Measurements from ENCODE around the gene GALNT5. TPM values are rescaled to one million over a fixed set of nuclear protein-coding genes. Genes with fewer than 3 reads are reported as not detected.

Gene GALNT5
- total and polyA plus RNA-seq, 4 donors: under 0.01 to 5.3 (median 0.01) TPM; not detected in 1

- Histone ChIP-seq H3K27me3 (ENCODE audit: control insufficient read depth in 4 of 4, insufficient read depth in 4 of 4, low read length in 3 of 4) (no peaks in the 10 kb centered on the region), H3K4me3 (ENCODE audit: low read depth in 1 of 3, low read length in 3 of 3) (no peak overlapping the region), H3K4me1 (ENCODE audit: control insufficient read depth in 4 of 4, insufficient read depth in 4 of 4, low read length in 3 of 4) (no peaks in the 10 kb centered on the region), H3K9ac (ENCODE audit: low read depth in 1 of 2, low read length in 2 of 2) (no peak overlapping the region), H3K27ac (ENCODE audit: low read depth in 1 of 2, low read length in 2 of 2) (no peak overlapping the region), H3K9me3 (ENCODE audit: control insufficient read depth in 4 of 4, low read length in 3 of 4) (no peaks in the 10 kb centered on the region), H3K36me3 (ENCODE audit: control insufficient read depth in 4 of 4, insufficient read depth in 3 of 4, low read depth in 1 of 4, low read length in 3 of 4) (no peaks in the 10 kb centered on the region)
- 58% methylated on average over 4 of the region's 4 CpGs for WGBS
- no peak for DNase-seq (ENCODE audit: low spot score)
- TF ChIP-seq MAX (IDR thresholded peaks at IDR 0.05) (no peak), ATF3 (IDR thresholded peaks at IDR 0.05) (no peak), HNF4A (conservative IDR thresholded peaks at IDR 0.05) (no peak)
Observed at GRCh38 chr2:157245144-157245840, 12.2 kb upstream of the GALNT5 start.

- Histone ChIP-seq H3K9me3 (ENCODE audit: control insufficient read depth in 4 of 4, low read length in 3 of 4) (no peaks in the 10 kb centered on the region), H3K27me3 (ENCODE audit: control insufficient read depth in 4 of 4, insufficient read depth in 4 of 4, low read length in 3 of 4) (no peaks in the 10 kb centered on the region), H3K36me3 (ENCODE audit: control insufficient read depth in 4 of 4, insufficient read depth in 3 of 4, low read depth in 1 of 4, low read length in 3 of 4) (no peaks in the 10 kb centered on the region), H3K4me1 (ENCODE audit: control insufficient read depth in 4 of 4, insufficient read depth in 4 of 4, low read length in 3 of 4) (no peaks in the 10 kb centered on the region), H3K4me3 (ENCODE audit: low read depth in 1 of 3, low read length in 3 of 3) (no peak overlapping the region), H3K27ac (ENCODE audit: low read depth in 1 of 2, low read length in 2 of 2) (no peak overlapping the region), H3K9ac (ENCODE audit: low read depth in 1 of 2, low read length in 2 of 2) (no peak overlapping the region)
- 56% methylated on average over 7 of the region's 7 CpGs for WGBS
- TF ChIP-seq RXRA (IDR thresholded peaks at IDR 0.05) (no peak), FOXA1 (IDR thresholded peaks at IDR 0.05) (no peak)
- no peak for DNase-seq (ENCODE audit: low spot score)
Observed at GRCh38 chr2:157245846-157246764, 11.4 kb upstream of the GALNT5 start.

- no peak overlapping the region for H3K4me3 ChIP-seq (ENCODE audit: low read depth in 1 of 3, low read length in 3 of 3)
- no peak overlapping the region for H3K27ac ChIP-seq (ENCODE audit: low read depth in 1 of 2, low read length in 2 of 2)
- H3K36me3 ChIP-seq (ENCODE audit: control insufficient read depth in 4 of 4, insufficient read depth in 3 of 4, low read depth in 1 of 4, low read length in 3 of 4): no peaks in the 10 kb centered on the region
- WGBS: 70% methylated on average over 6 of the region's 6 CpGs
- H3K9ac ChIP-seq (ENCODE audit: low read depth in 1 of 2, low read length in 2 of 2): no peak overlapping the region
- no peaks in the 10 kb centered on the region for H3K27me3 ChIP-seq (ENCODE audit: control insufficient read depth in 4 of 4, insufficient read depth in 4 of 4, low read length in 3 of 4)
- H3K4me1 ChIP-seq (ENCODE audit: control insufficient read depth in 4 of 4, insufficient read depth in 4 of 4, low read length in 3 of 4): no peaks in the 10 kb centered on the region
- H3K9me3 ChIP-seq (ENCODE audit: control insufficient read depth in 4 of 4, low read length in 3 of 4): no peaks in the 10 kb centered on the region
- no peak for DNase-seq (ENCODE audit: low spot score)
- TF ChIP-seq GABPA (IDR thresholded peaks at IDR 0.05 in 1 of 2, conservative IDR thresholded peaks at IDR 0.05 in 1 of 2) (no peak), EGR1 (IDR thresholded peaks at IDR 0.05; ENCODE audit: low read depth in 2 of 2) (no peak), SP1 (IDR thresholded peaks at IDR 0.05) (no peak), YY1 (IDR thresholded peaks at IDR 0.05) (no peak), REST (IDR thresholded peaks at IDR 0.05) (no peak), HNF4A (conservative IDR thresholded peaks at IDR 0.05) (no peak), CTCF (IDR thresholded peaks at IDR 0.05; ENCODE audit: low read depth, low read length, missing input control) (no peak), HNF4G (IDR thresholded peaks at IDR 0.05) (no peak), JUND (IDR thresholded peaks at IDR 0.05) (no peak), MAX (IDR thresholded peaks at IDR 0.05) (no peak), RAD21 (IDR thresholded peaks at IDR 0.05) (no peak), ZBTB33 (IDR thresholded peaks at IDR 0.05) (no peak), RXRA (IDR thresholded peaks at IDR 0.05) (no peak), FOXA1 (IDR thresholded peaks at IDR 0.05) (no peak), FOXA2 (IDR thresholded peaks at IDR 0.05) (no peak), NR2F2 (IDR thresholded peaks at IDR 0.05) (no peak)
Observed at GRCh38 chr2:157246765-157247407, 10.6 kb upstream of the GALNT5 start.
